MM.1S (cell line): ENCODE results near the gene ESPN.

Source experiments
- DNase-seq: peaks from one replicate; pipeline ENCODE4 v3.0.0-alpha.2; 2015
- H2AFZ ChIP-seq: fragments of 300-600 bp; sonication (generic); 2 replicates; pipeline ENCODE4 v1.6.0; 2016; ENCODE audit warnings: antibody characterized with exemption, low read length
- H3F3A ChIP-seq: fragments of 300-600 bp; sonication (generic); 2 replicates; pipeline ENCODE4 v1.6.1; 2016; ENCODE audit warnings: mild to moderate bottlenecking, antibody characterized with exemption, low read length, moderate library complexity, mixed read lengths; ENCODE audit not compliant: insufficient read depth
- H3K27ac ChIP-seq: fragments of 300-600 bp; sonication (generic); 2 replicates; pipeline ENCODE4 v1.5.1; 2016; ENCODE audit warnings: mild to moderate bottlenecking, low read length
- H3K27me3 ChIP-seq: fragments of 300-600 bp; sonication (generic); replicated peaks from 2 replicates; pipeline ENCODE4 v1.6.0; 2016; ENCODE audit warnings: low read length; ENCODE audit not compliant: insufficient read depth
- H3K36me3 ChIP-seq: fragments of 300-600 bp; sonication (generic); replicated peaks from 2 replicates; pipeline ENCODE4 v1.6.1; 2016; ENCODE audit warnings: mild to moderate bottlenecking, low read length, mixed read lengths; ENCODE audit not compliant: insufficient read depth
- H3K4me1 ChIP-seq: fragments of 300-600 bp; sonication (generic); 2 replicates; pipeline ENCODE4 v1.6.1; 2016; ENCODE audit warnings: low read length, mixed read lengths
- H3K4me2 ChIP-seq: fragments of 300-600 bp; sonication (generic); 2 replicates; pipeline ENCODE4 v1.6.0; 2016; ENCODE audit warnings: low read depth, low read length
- H3K4me3 ChIP-seq: fragments of 300-600 bp; sonication (generic); 2 replicates; pipeline ENCODE4 v1.5.1; 2016; ENCODE audit warnings: low read length, mixed read lengths
- H3K79me2 ChIP-seq: fragments of 300-600 bp; sonication (generic); 2 replicates; pipeline ENCODE4 v1.6.1; 2016; ENCODE audit warnings: mixed run types, low read length, mixed read lengths
- H3K9ac ChIP-seq: fragments of 300-600 bp; sonication (generic); 2 replicates; pipeline ENCODE4 v1.6.1; 2016; ENCODE audit warnings: low read length, mixed read lengths
- H3K9me2 ChIP-seq: fragments of 300-600 bp; sonication (generic); replicated peaks from 2 replicates; pipeline ENCODE4 v1.6.1; 2016; ENCODE audit warnings: mild to moderate bottlenecking, low read length, mixed read lengths; ENCODE audit not compliant: insufficient read depth
- H3K9me3 ChIP-seq: fragments of 300-600 bp; sonication (generic); replicated peaks from 2 replicates; pipeline ENCODE4 v1.6.1; 2016; ENCODE audit warnings: mild to moderate bottlenecking, low read length, mixed read lengths; ENCODE audit not compliant: insufficient read depth
- H4K20me1 ChIP-seq: fragments of 300-600 bp; sonication (generic); 2 replicates; pipeline ENCODE4 v1.6.1; 2016; ENCODE audit warnings: mild to moderate bottlenecking, low read length, moderate library complexity, mixed read lengths; ENCODE audit not compliant: insufficient read depth
- EZH2 ChIP-seq: fragments of 300-600 bp; sonication (generic); optimal IDR thresholded peaks from 2 replicates; pipeline ENCODE3; 2017; ENCODE audit warnings: low read depth, mild to moderate bottlenecking, antibody characterized with exemption, low read length, mixed read lengths
- EZH2phosphoT487 ChIP-seq: fragments of 300-600 bp; sonication (generic); IDR thresholded peaks from 2 replicates; pipeline ENCODE4 v1.6.1; 2018; ENCODE audit warnings: antibody characterized with exemption, low read length
- TF ChIP-seq, protein P1 (sequence below): fragments of 300-600 bp; sonication (generic); IDR thresholded peaks from 2 replicates; pipeline ENCODE4 v1.5.1; 2016; ENCODE audit warnings: antibody characterized with exemption, low read length, mixed read lengths

Gene ESPN

DNA sequence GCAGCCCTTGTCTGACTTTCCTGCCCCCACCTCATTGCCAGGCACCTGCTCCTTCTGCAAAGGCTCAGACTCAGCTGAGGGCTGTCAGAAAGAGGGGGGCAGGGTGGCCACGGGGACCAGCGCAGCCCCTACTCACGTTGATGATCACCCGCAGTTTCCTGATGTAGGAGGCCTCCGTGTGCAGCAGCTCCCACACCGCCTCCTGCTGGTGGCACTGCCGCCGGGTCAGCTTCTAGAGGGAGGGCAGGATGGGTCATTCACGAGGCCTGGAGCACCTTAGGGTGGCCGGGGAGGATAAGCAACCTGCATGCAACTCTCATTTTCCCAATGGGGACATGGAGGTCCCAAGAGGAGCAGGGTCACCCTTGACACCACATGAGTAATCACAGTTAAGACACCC, 47.8 kb downstream of the ESPN start:
- H2AFZ ChIP-seq, result peak overlapping the region; percentile 66
- H4K20me1 ChIP-seq, result no peaks in the 10 kb centered on the region
- TF ChIP-seq EZH2, result no peak
- TF ChIP-seq EZH2phosphoT487, result no peak
- TF ChIP-seq, protein P1, sequence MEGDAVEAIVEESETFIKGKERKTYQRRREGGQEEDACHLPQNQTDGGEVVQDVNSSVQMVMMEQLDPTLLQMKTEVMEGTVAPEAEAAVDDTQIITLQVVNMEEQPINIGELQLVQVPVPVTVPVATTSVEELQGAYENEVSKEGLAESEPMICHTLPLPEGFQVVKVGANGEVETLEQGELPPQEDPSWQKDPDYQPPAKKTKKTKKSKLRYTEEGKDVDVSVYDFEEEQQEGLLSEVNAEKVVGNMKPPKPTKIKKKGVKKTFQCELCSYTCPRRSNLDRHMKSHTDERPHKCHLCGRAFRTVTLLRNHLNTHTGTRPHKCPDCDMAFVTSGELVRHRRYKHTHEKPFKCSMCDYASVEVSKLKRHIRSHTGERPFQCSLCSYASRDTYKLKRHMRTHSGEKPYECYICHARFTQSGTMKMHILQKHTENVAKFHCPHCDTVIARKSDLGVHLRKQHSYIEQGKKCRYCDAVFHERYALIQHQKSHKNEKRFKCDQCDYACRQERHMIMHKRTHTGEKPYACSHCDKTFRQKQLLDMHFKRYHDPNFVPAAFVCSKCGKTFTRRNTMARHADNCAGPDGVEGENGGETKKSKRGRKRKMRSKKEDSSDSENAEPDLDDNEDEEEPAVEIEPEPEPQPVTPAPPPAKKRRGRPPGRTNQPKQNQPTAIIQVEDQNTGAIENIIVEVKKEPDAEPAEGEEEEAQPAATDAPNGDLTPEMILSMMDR, result peak; percentile 76
- H3K4me1 ChIP-seq, result peaks cover 7% of the 10 kb centered on the region; the same call in 1 of the 2 replicates
- no peaks in the 10 kb centered on the region for H3K9me3 ChIP-seq
- no peaks in the 10 kb centered on the region for H3K36me3 ChIP-seq
- H3K4me3 ChIP-seq, result peak overlapping the region; percentile 53
- peak overlapping the region; percentile 80 for H3K4me2 ChIP-seq
- peaks cover 43% of the 10 kb centered on the region for H3K27me3 ChIP-seq
- DNase-seq, result no peak
- H3K9ac ChIP-seq, result no peak overlapping the region
- no peaks in the 10 kb centered on the region for H3F3A ChIP-seq
- H3K9me2 ChIP-seq, result no peaks in the 10 kb centered on the region
- no peaks in the 10 kb centered on the region for H3K79me2 ChIP-seq
- no peak overlapping the region for H3K27ac ChIP-seq

DNA sequence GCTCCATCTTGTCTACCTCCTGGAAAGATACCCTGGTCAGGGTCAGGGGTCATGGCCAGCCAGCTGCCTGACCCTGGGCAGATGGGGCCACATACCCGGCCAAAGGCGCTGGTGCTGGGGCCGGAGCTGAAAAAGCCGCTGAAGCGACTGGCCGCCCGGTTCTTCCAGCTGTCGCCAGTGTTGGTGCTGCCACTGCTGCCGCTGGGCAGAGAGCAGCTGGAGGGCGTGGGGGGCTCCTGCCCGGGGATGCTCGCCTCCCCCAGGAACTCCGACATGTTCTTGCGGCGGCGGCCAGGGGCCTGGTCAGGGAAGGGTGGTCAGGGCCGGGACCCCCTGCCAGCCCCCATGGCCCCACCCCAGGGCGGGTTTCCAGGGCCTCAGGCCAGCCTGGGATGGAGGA, 48.6 kb downstream of the ESPN start:
- H3K9ac ChIP-seq, result no peak overlapping the region
- H4K20me1 ChIP-seq, result no peaks in the 10 kb centered on the region
- no peaks in the 10 kb centered on the region for H3K9me3 ChIP-seq
- no peaks in the 10 kb centered on the region for H3K36me3 ChIP-seq
- H2AFZ ChIP-seq, result no peak overlapping the region
- DNase-seq, result no peak
- H3F3A ChIP-seq, result no peaks in the 10 kb centered on the region
- TF ChIP-seq, protein P1, result no peak
- no peak for TF ChIP-seq EZH2phosphoT487
- no peak for TF ChIP-seq EZH2
- no peak overlapping the region for H3K4me2 ChIP-seq
- H3K27ac ChIP-seq, result no peak overlapping the region
- peaks cover 7% of the 10 kb centered on the region; the same call in 1 of the 2 replicates for H3K4me1 ChIP-seq
- no peaks in the 10 kb centered on the region for H3K9me2 ChIP-seq
- H3K27me3 ChIP-seq, result peaks cover 41% of the 10 kb centered on the region
- no peaks in the 10 kb centered on the region for H3K79me2 ChIP-seq
- no peak overlapping the region for H3K4me3 ChIP-seq

DNA sequence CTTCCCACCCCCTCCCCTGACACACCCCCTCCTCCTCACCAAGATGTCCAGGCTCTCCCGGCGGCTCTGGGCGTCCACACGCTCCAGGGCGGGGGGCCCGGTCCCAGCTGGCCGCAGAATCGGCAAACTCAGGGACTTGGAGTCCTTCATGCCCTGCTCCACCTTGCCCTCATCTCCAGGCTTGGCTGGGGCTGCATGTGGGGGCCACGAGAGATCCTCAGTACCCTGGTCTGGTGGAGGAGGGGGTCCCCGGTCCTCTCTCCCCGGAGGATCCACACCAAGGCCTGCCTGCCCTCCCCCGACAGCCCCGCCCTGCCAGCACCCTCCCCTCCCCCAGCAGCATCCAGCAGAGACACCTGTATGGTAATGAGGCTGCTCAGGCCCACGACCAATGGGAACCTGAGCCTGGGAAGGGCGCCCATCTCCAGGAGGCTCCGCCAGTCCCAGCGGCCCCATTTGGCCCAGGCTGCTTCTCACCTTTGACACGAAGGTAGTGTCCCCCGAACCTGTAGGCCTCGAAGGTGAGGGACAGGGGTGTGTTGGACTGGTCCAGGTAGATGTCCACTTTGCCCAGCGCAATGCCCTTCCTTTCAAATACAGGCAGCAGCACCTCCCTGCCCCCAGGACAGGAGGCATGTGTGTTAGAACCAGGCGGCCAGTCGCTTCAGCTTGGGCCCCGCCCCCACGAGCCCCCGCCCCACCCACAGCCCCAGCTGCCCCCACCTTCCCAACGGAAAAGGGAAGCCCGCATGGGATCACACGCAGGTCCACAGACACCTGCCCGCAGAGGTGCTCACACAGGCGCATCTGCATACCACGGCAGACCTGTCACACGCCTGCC, 49.6 kb downstream of the ESPN start:
- no peak for DNase-seq
- no peaks in the 10 kb centered on the region for H3F3A ChIP-seq
- no peak overlapping the region for H3K27ac ChIP-seq
- H3K4me1 ChIP-seq, result peaks cover 7% of the 10 kb centered on the region; the same call in 1 of the 2 replicates
- H2AFZ ChIP-seq, result no peak overlapping the region
- no peaks in the 10 kb centered on the region for H3K9me2 ChIP-seq
- H3K4me3 ChIP-seq, result no peak overlapping the region
- H4K20me1 ChIP-seq, result no peaks in the 10 kb centered on the region
- no peaks in the 10 kb centered on the region for H3K9me3 ChIP-seq
- no peaks in the 10 kb centered on the region for H3K79me2 ChIP-seq
- H3K27me3 ChIP-seq, result peaks cover 40% of the 10 kb centered on the region
- no peak for TF ChIP-seq EZH2
- TF ChIP-seq, protein P1, result no peak
- no peak for TF ChIP-seq EZH2phosphoT487
- no peak overlapping the region for H3K9ac ChIP-seq
- H3K36me3 ChIP-seq, result no peaks in the 10 kb centered on the region
- H3K4me2 ChIP-seq, result no peak overlapping the region
